ENCODE results near the gene RACK1.

RACK1 gene

DNA sequence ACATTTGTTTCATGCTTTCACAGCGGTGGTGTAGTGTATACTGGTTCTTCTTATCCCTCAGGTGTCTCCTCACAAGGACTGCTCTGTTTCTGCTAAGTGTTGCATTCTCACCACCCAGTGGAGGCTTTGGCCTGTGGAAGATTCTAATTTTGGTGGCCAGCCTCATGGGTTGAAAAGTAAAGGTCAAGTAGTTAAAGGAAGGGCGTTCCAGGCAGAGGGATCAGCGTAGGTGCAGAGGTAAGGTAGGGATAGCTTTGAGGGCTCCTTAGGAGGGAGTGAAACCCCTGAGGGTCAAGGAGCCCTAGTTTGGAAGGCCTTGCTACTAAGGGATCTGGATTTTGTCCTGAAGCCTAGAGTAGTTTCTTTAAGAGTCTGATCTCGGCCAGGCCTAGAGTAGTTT is 4.6 kb upstream of the RACK1 start:
- Histone ChIP-seq H3K36me3 (ENCODE audit: insufficient read depth) (no peaks in the 10 kb centered on the region), H3K79me2 (ENCODE audit: insufficient read depth, low read depth) (peaks cover 25% of the 10 kb centered on the region), H3K4me2 (peak overlapping the region; percentile 25; the same call in 1 of the 2 replicates), H3K9ac (no peak overlapping the region), H2AFZ (ENCODE audit: low read depth) (no peak overlapping the region), H4K20me1 (ENCODE audit: insufficient read depth) (no peaks in the 10 kb centered on the region), H3K4me1 (ENCODE audit: low read depth, poor library complexity, severe bottlenecking) (peaks cover 3% of the 10 kb centered on the region), H3K27ac (no peak overlapping the region), H3K27me3 (ENCODE audit: insufficient read depth, low read depth) (no peaks in the 10 kb centered on the region), H3K4me3 (IDR thresholded peaks at IDR 0.05; ENCODE audit: insufficient read depth, low read depth, low read length) (no peak overlapping the region)
- TF ChIP-seq CTCF (conservative IDR thresholded peaks at IDR 0.05; ENCODE audit: low read depth, low read length) = no peak

- peaks cover 6% of the 10 kb centered on the region; the same call in 1 of the 2 replicates for H3K36me3 ChIP-seq (ENCODE audit: insufficient read depth)
These were observed 2.8 kb upstream of the RACK1 start for GRCh38 chr5:181246276-181247049.

GRCh38 chr5:181245427-181246275 is 1.9 kb upstream of the RACK1 start:
- Histone ChIP-seq H3K4me3 (IDR thresholded peaks at IDR 0.05; ENCODE audit: insufficient read depth, low read depth, low read length) (no peak overlapping the region), H3K9ac (peak overlapping the region; percentile 70; the same call in 1 of the 2 replicates), H3K27ac (peak overlapping the region; percentile 23; the same call in 1 of the 2 replicates), H3K36me3 (ENCODE audit: insufficient read depth) (peaks cover 6% of the 10 kb centered on the region; the same call in 1 of the 2 replicates), H3K79me2 (ENCODE audit: insufficient read depth, low read depth) (peaks cover 51% of the 10 kb centered on the region), H2AFZ (ENCODE audit: low read depth) (peak overlapping the region; percentile 49; the same call in 1 of the 2 replicates), H3K4me2 (peak overlapping the region; percentile 64; the same call in 1 of the 2 replicates), H4K20me1 (ENCODE audit: insufficient read depth) (no peaks in the 10 kb centered on the region; the same call in 1 of the 2 replicates), H3K4me1 (ENCODE audit: low read depth, poor library complexity, severe bottlenecking) (peaks cover 16% of the 10 kb centered on the region), H3K27me3 (ENCODE audit: insufficient read depth, low read depth) (no peaks in the 10 kb centered on the region)
- no peak for TF ChIP-seq CTCF (conservative IDR thresholded peaks at IDR 0.05; ENCODE audit: low read depth, low read length)

More at GRCh38 chr5:181246276-181247049, 2.8 kb upstream of the RACK1 start:
- peak overlapping the region; percentile 49 for H2AFZ ChIP-seq (ENCODE audit: low read depth)
- H3K4me1 ChIP-seq (ENCODE audit: low read depth, poor library complexity, severe bottlenecking) = peaks cover 10% of the 10 kb centered on the region
- H3K4me3 ChIP-seq (IDR thresholded peaks at IDR 0.05; ENCODE audit: insufficient read depth, low read depth, low read length) = no peak overlapping the region
- peaks cover 43% of the 10 kb centered on the region for H3K79me2 ChIP-seq (ENCODE audit: insufficient read depth, low read depth)
- H3K27ac ChIP-seq = peak overlapping the region; percentile 23; the same call in 1 of the 2 replicates
- no peak for TF ChIP-seq CTCF (conservative IDR thresholded peaks at IDR 0.05; ENCODE audit: low read depth, low read length)
- peak overlapping the region; percentile 64 for H3K4me2 ChIP-seq
- H3K27me3 ChIP-seq (ENCODE audit: insufficient read depth, low read depth) = no peaks in the 10 kb centered on the region
- peak overlapping the region; percentile 70 for H3K9ac ChIP-seq
- no peaks in the 10 kb centered on the region; the same call in 1 of the 2 replicates for H4K20me1 ChIP-seq (ENCODE audit: insufficient read depth)

- H3K4me2 ChIP-seq = peak overlapping the region; percentile 93
- no peaks in the 10 kb centered on the region for H3K27me3 ChIP-seq (ENCODE audit: insufficient read depth, low read depth)
- no peak for TF ChIP-seq CTCF (conservative IDR thresholded peaks at IDR 0.05; ENCODE audit: low read depth, low read length)
- H3K9ac ChIP-seq = peak overlapping the region; percentile 98
- no peak overlapping the region for H3K4me3 ChIP-seq (IDR thresholded peaks at IDR 0.05; ENCODE audit: insufficient read depth, low read depth, low read length)
- no peak overlapping the region for H2AFZ ChIP-seq (ENCODE audit: low read depth)
- H3K79me2 ChIP-seq (ENCODE audit: insufficient read depth, low read depth) = peaks cover 54% of the 10 kb centered on the region
- peak overlapping the region; percentile 90 for H3K27ac ChIP-seq
- peaks cover 8% of the 10 kb centered on the region; the same call in 1 of the 2 replicates for H4K20me1 ChIP-seq (ENCODE audit: insufficient read depth)
- peaks cover 21% of the 10 kb centered on the region; the same call in 1 of the 2 replicates for H3K36me3 ChIP-seq (ENCODE audit: insufficient read depth)
- H3K4me1 ChIP-seq (ENCODE audit: low read depth, poor library complexity, severe bottlenecking) = peaks cover 19% of the 10 kb centered on the region
These were observed 615 bp downstream of the RACK1 start for GRCh38 chr5:181243018-181243563.
